Parathyroid adenoma (tissue), 2 donors: ENCODE results near the gene AGAP1.

ENCODE experiments used
- H2AFZ ChIP-seq: fragments of 300-600 bp; sonication (generic); one replicate; pipeline ENCODE4 v1.7.0; 2017; ENCODE audit warnings: antibody characterized with exemption, mild to moderate bottlenecking
- H3K27ac ChIP-seq: fragments of 300-600 bp; sonication (generic); one replicate; pipeline ENCODE4 v1.7.0; 2017
- H3K27me3 ChIP-seq: fragments of 300-600 bp; sonication (generic); one replicate; pipeline ENCODE4 v1.7.0; 2017; ENCODE audit warnings: low read length; ENCODE audit not compliant: control insufficient read depth, insufficient read depth
- H3K36me3 ChIP-seq: fragments of 300-600 bp; sonication (generic); one replicate; pipeline ENCODE4 v1.7.0; 2017; ENCODE audit warnings: low read length; ENCODE audit not compliant: control insufficient read depth, insufficient read depth
- H3K4me1 ChIP-seq: fragments of 300-600 bp; sonication (generic); one replicate; pipeline ENCODE4 v1.7.0; 2017; ENCODE audit warnings: control low read depth
- H3K4me2 ChIP-seq: fragments of 300-600 bp; sonication (generic); one replicate; pipeline ENCODE4 v1.7.0; 2017; ENCODE audit warnings: low read length
- H3K4me3 ChIP-seq: fragments of 300-600 bp; sonication (generic); one replicate; pipeline ENCODE4 v1.7.0; 2017; ENCODE audit warnings: low read depth, low read length
- H3K79me2 ChIP-seq: fragments of 300-600 bp; sonication (generic); one replicate; pipeline ENCODE4 v1.7.0; 2017; ENCODE audit warnings: control low read depth
- H3K9ac ChIP-seq: fragments of 300-600 bp; sonication (generic); one replicate; pipeline ENCODE4 v1.7.0; 2017; ENCODE audit warnings: mild to moderate bottlenecking
- H3K9me3 ChIP-seq: fragments of 300-600 bp; sonication (generic); one replicate; pipeline ENCODE4 v1.7.0; 2017; ENCODE audit warnings: low read length; ENCODE audit not compliant: control insufficient read depth
- TF ChIP-seq, protein P1 (sequence below): fragments of 300-600 bp; sonication (generic); IDR thresholded peaks from one replicate; pipeline ENCODE4 v1.7.0; 2017; ENCODE audit warnings: antibody characterized with exemption, mild to moderate bottlenecking
- donor health status: primary hyperparathyroidism.

Gene AGAP1

DNA sequence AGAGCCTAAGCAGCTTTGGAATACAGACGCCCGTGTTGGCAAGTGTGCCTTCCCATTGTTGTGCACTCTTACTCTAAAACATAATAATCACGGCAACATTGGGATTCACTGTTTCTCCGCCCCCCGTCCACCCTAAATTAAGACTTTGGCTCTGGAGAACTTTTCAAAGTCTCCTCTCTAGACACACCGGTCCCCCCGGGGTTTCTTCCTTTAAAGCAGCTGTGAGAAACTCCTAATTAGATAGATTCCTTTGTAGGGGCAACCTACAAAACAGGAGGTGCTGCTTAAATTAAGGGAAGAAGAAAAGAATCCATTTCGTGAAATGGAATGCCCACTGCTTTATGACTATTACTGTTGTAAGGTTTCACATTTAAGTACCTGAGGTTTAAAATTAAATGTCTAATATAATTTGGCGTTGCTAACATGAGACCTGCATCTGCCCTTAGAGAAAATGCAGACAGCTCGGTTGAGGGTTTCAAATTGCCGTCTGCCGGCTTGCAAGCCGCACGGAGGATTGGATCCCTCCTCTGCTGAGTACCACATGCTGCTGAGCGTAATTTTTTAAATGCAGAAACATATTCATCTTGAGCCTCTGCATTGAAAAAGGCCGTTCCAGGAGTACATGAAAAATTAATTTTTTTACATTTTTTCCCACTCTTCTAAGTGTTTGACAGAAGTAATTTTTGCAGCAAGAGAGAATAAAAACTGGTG is 441.1 kb downstream of the AGAP1 start:
- no peak overlapping the region for H3K27ac ChIP-seq
- TF ChIP-seq, protein P1, sequence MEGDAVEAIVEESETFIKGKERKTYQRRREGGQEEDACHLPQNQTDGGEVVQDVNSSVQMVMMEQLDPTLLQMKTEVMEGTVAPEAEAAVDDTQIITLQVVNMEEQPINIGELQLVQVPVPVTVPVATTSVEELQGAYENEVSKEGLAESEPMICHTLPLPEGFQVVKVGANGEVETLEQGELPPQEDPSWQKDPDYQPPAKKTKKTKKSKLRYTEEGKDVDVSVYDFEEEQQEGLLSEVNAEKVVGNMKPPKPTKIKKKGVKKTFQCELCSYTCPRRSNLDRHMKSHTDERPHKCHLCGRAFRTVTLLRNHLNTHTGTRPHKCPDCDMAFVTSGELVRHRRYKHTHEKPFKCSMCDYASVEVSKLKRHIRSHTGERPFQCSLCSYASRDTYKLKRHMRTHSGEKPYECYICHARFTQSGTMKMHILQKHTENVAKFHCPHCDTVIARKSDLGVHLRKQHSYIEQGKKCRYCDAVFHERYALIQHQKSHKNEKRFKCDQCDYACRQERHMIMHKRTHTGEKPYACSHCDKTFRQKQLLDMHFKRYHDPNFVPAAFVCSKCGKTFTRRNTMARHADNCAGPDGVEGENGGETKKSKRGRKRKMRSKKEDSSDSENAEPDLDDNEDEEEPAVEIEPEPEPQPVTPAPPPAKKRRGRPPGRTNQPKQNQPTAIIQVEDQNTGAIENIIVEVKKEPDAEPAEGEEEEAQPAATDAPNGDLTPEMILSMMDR = no peak
- H3K27me3 ChIP-seq = no peaks in the 10 kb centered on the region
- no peaks in the 10 kb centered on the region for H3K4me1 ChIP-seq
- no peak overlapping the region for H3K9ac ChIP-seq
- no peak overlapping the region for H2AFZ ChIP-seq
- no peaks in the 10 kb centered on the region for H3K36me3 ChIP-seq
- no peaks in the 10 kb centered on the region for H3K79me2 ChIP-seq
- H3K9me3 ChIP-seq = no peaks in the 10 kb centered on the region
- no peak overlapping the region for H3K4me2 ChIP-seq
- no peak overlapping the region for H3K4me3 ChIP-seq

DNA sequence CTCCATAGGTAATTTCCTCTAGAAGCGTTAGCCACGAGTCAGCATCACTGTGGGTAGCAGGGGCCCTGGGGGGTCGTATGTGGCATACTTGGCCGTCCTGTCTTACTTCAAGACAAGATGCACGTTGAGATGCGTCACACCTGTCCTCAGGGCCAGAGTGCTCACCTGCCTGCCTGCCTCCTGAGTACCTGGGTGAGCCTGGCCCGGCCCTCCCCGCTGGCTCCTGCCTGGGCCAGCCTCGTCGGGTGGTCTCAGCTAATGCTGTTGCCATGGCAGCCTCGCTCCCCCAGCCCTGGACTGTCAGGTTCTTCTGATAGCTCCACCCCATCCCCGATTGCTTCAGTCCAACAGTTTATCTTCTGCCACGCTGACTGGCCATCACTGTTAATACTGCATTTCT is 441.9 kb downstream of the AGAP1 start:
- Histone ChIP-seq H3K79me2 (no peaks in the 10 kb centered on the region), H3K9ac (no peak overlapping the region), H3K27ac (no peak overlapping the region), H3K36me3 (no peaks in the 10 kb centered on the region), H3K27me3 (no peaks in the 10 kb centered on the region), H3K4me2 (no peak overlapping the region), H2AFZ (no peak overlapping the region), H3K9me3 (no peaks in the 10 kb centered on the region), H3K4me3 (no peak overlapping the region), H3K4me1 (no peaks in the 10 kb centered on the region)
- TF ChIP-seq, protein P1 = no peak

DNA sequence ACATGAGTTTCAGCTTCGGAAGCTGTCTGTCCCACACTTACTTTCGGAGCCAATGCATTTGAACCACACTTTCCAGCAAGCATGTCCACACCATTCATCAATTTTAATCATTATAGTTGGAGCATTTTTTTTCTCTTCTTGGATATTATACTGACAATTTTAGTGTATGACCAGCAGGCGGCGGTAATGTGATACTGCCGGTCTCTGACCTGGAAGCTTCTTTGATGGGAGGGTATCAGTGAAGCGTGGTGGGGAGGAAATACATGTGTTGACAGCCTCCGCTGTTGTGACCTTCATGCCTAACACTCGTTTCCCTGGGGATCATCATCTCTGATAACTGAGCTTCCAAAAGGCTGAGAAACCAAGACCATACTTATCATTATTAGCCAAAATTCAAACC is 442.6 kb downstream of the AGAP1 start:
- no peak overlapping the region for H3K4me3 ChIP-seq
- H3K36me3 ChIP-seq = no peaks in the 10 kb centered on the region
- no peak overlapping the region for H3K4me2 ChIP-seq

DNA sequence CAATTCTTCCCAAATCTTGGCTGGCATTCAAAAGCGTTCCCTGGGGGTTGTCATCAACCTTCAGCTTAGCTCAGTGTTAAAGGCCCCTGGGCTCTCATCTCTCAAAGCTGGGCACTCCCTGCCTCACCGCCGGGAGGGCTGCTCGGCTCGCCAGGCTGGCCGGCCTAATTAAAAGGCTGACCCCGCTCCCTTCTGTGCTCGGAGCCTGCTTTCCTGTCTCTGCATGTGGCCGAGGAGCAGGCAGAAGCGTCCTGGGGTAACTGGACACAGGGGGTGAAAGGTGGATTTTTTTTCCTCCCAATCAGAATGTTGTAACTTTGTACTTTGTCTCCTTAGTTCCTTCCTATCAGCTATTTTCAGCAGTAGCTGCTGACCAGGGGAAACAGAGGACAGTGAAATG is 443.2 kb downstream of the AGAP1 start:
- H3K9ac ChIP-seq = no peak overlapping the region
- no peaks in the 10 kb centered on the region for H3K27me3 ChIP-seq
- no peak overlapping the region for H2AFZ ChIP-seq
- no peaks in the 10 kb centered on the region for H3K79me2 ChIP-seq
- no peak overlapping the region for H3K27ac ChIP-seq
- H3K4me3 ChIP-seq = no peak overlapping the region
- no peaks in the 10 kb centered on the region for H3K9me3 ChIP-seq
- H3K4me1 ChIP-seq = no peaks in the 10 kb centered on the region
- H3K36me3 ChIP-seq = no peaks in the 10 kb centered on the region
- TF ChIP-seq, protein P1 = no peak
- H3K4me2 ChIP-seq = no peak overlapping the region

More for the DNA sequence above, 442.6 kb downstream of the AGAP1 start:
- Histone ChIP-seq H3K79me2 (no peaks in the 10 kb centered on the region), H3K9me3 (no peaks in the 10 kb centered on the region), H2AFZ (no peak overlapping the region), H3K27me3 (no peaks in the 10 kb centered on the region), H3K9ac (no peak overlapping the region), H3K4me1 (no peaks in the 10 kb centered on the region), H3K27ac (no peak overlapping the region)
- TF ChIP-seq, protein P1 = no peak

DNA sequence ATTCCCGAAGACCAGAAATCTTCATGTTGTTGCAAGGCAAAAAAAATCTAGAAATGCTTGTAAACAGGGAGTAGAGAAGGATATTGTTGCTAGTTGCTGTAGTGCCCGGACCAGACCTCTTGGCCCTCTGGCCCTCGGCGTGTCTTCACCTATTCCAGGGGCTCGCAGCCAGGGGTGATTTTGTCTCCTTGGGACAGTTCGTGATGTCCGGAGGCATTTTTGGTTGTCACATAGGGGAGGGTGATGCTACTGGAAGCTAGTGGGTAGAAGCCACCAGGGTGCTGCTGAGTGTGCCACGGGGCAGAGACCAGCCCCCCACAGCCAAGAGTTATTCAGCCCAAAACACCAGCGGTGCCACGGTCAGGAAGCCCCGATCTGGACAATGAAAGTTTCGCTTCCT is 443.7 kb downstream of the AGAP1 start:
- Histone ChIP-seq H3K4me1 (no peaks in the 10 kb centered on the region), H3K27me3 (no peaks in the 10 kb centered on the region), H3K36me3 (no peaks in the 10 kb centered on the region), H3K27ac (no peak overlapping the region), H3K9ac (no peak overlapping the region), H2AFZ (no peak overlapping the region), H3K79me2 (no peaks in the 10 kb centered on the region), H3K4me3 (no peak overlapping the region), H3K9me3 (no peaks in the 10 kb centered on the region), H3K4me2 (no peak overlapping the region)
- TF ChIP-seq, protein P1 = no peak
